HG03280 (cell line): ENCODE data around the gene DIABLO.
"Not testable (repeated sequence)": the region's sequence is repeated elsewhere in the genome, so short reads cannot be mapped to it uniquely, and the experiment has no call there.

Source experiments
- ATAC-seq: cut with Tn5 transposase; IDR thresholded peaks from one replicate; pipeline ENCODE4 v1.9.1; 2021; ENCODE audit warnings: mild to moderate bottlenecking, moderate library complexity; ENCODE audit not compliant: unreplicated experiment

The DIABLO gene

DNA sequence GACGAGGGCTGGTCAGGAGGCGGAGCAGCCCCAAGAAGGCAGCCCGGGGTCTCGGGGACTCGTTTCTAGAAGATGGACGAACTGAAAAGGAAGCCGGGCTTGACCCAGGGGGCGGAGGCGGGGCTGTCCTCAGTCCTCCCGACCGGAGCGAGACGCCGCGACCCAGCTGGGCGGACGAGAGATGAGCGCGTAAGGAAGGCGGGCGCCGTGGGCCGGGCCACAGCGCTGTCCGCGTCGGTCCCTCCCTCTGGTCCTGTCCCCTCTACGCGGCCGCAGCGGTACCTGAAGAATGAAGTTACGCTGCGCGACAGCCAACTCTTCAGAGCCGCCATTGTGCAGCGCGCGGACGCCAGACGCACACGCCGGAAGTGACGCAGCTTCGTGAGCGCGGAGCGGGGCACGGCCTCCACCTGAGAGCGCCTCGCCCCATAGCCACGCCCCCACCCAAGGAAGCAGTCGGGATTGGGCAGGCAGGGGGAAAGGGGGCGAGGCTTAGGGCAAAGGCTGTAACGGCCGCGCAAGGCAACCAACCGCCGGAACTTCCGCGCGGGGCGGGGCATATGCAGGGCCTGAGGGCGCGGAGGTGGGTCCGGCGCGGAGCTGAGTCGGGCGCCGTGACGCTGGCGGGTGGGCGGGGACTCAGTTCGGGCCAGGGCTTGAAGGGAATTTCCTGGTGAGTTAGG, at the start of gene DIABLO:
DIABLO (minus strand) TSS at position 370 of the 683 bp plus-strand sequence; CDS start at position 332, 38 bp downstream.
- peak; percentile 91 for ATAC-seq

DNA sequence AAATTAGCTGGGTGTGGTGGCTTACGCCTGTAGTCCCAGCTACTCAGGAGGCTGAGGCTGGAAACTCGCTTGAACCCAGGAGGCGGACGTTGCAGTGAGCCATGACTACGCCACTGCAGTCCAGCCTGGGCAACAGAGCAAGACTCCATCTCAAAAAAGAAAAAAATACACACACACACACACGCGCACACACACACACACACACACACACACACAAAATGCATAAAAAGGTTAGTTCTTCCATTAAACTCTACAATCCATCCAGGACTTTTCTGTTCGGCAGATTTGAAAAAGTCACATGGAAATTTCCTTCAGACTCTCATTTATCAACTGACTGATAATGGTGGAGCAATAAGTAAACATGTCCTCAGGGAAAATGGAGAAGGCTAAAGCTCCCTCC, 49.6 kb upstream of the DIABLO start:
- ATAC-seq, result no peak

DNA sequence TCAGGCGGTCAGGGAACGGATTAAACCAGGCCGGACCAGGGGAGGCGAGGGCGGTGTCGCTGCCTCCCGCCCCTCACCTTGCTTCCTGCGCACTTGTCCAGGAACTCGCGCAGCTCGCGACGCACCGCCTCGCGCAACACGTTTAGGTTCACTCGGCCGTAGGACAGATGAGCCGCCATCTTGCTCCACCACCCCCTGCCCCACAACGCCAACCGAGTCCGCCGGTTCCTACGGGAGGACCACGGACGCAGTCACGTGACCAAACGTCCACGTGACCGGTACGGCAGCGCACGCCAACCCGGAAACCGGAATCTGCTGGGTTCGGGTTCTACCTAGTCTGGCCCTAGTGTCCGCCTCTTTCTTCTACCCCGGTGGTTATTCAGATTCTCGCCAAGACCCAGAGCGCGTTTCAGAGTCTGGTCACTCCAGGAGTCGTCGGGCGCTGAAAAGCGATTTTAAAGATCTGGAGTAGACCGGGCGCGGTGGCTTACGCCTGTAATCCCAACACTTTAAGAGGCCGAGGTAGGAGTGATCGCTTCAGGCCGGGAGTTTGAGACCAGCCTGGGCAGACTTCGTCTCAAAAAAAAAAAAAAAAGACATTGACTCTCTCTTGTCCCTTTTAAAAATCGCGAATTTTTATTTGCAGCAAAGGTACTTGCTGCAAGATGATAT, 40.5 kb upstream of the DIABLO start, which contains the start of gene VPS33A:
VPS33A (minus strand) TSS at position 265 of the 672 bp plus-strand sequence; CDS start at position 179, 86 bp downstream.
- peak; percentile 87 for ATAC-seq

DNA sequence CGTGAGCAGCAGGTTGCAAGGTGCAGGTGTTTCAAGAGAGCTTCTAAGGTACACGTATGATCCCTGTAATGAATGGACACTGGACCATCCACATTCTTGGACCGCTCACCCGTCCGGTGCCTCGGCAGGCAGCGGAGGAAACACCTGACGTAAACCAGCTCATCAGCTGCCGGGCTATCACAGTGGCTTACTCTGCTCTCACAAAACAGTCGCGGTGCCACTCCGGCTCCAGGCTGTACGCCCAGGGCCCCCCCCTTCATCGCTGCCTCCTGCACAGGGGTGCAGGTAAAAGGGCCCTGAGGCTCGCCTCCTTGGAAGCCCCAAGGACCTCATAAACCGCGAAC, 40.0 kb upstream of the DIABLO start:
- peak; percentile 31 for ATAC-seq

DNA sequence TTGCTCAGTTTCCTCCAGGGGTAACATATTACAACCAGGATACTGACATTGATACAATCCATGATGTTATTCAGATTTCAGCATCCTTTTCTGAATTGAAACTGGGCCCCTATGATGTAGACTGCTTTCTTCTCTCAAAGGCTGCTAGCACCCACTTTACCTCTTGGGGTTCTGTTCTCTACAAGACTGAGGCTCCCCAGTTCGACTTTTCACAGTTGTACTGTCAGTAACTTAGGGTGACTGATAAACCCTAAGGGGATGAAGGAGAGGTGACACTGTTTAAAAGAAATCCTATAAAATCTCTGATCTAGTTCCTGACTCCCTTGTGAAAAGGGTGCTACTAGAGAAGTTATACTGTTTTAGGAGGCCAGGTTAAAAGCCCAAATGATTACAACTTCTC, 39.6 kb upstream of the DIABLO start:
- no peak for ATAC-seq

DNA sequence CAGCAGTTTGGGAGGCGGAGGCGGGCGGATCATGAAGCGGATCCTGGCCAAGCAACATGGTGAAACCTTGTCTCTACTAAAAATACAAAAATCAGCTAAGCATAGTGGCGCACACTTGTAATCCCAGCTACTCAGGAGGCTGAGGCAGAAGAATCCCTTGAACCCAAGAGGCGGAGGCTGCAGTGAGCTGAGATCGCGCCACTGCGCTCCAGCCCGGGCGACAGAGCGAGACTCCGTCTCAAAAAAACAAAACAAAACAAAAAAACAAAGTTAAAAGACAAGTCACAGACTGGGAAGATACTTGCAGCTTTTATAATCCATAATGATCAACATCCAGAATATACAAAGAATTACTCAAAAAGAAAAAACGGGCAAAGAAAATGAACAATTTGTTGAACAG, 34.9 kb upstream of the DIABLO start:
- ATAC-seq, result not testable (repeated sequence)

DNA sequence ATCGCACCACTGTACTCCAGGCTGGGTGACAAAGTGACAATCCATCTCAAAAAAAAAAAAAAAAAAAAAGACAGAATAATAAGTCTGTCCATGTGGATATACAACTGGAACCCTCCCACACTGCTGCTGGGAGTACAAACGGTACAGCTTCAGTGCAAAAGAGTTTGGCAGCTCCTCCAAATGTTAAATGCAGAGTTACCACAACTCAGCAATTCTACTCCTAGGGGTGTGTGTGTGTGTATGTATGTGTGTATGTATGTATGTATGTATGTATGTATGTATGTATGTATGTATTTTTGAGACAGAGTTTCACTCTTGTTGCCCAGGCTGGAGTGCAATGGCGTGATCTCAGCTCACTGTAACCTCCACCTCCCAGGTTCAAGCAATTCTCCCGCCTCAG, 33.1 kb upstream of the DIABLO start:
- not testable (repeated sequence) for ATAC-seq

DNA sequence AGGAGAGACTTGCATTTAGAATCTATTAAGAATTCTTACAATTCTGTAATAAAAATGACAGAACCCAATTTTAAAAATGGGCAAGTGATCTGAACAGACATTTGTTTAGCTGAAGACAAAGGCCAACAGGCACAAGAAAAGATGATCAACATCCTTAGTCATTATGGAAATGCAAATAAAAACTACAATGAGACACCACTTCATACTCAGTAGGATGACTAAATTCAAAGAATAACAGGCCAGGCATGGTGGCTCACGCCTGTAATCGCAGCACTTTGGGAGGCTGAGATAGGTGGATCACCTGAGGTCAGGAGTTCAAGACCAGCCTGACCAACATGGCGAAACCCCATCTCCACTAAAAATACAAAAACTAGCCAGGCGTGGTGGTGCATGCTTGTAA, 32.6 kb upstream of the DIABLO start:
- not testable (repeated sequence) for ATAC-seq

DNA sequence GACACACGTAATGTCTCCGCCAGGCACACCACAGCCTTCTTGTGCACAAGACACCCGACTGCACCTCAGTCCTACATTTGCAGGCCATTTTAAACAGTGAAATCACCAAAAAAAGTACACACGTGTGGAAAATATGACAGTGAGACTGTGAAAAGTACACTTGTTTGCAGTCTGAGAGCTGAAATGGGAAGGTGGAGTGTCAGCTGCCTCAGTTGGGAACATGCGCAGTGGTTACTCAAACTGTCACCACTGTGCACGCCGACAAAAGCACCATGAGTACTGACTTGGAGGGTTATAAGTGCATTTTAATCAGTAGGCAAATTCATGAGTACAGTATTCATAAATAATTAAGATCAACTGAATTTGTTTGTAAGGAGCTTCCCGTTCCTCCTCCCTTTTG, 24.7 kb upstream of the DIABLO start:
- ATAC-seq, result no peak

DNA sequence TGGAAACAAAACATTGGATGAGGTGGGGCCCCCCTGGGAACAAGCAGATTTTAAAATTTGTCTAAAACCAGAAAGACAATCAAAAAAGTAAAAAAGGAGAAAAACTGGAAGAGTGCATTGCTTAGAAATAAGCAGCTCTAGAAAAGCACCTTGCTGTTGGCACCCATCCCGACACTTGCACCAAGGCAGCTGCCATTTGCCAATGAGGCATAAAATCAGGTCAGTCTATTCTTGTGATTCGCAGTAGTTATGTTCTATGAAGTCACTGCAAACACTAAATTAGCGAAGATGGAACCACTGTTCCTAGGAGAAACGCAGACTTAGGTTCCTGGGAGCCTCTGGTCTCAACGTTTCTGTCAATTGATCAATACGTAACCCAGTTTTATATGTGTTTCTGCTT, 24.2 kb upstream of the DIABLO start:
- ATAC-seq, result no peak

DNA sequence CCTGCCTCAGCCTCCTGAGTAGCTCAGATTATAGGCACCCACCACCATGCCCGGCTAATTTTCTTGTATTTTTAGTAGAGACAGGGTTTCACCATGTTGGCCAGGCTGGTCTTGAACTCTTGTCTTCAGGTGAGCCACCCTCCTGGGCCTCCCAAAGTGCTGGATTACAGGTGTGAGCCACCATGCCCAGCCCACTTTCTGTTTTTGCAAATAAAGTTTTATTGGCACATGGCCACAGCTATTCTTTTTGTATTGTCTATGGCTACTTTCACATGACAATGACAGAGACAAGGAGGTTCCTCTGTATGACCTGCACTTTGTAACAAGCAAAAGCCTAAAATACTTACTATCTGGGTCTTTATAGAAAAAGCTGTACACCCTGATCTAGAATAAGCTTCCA, 19.7 kb upstream of the DIABLO start:
- ATAC-seq, result no peak

DNA sequence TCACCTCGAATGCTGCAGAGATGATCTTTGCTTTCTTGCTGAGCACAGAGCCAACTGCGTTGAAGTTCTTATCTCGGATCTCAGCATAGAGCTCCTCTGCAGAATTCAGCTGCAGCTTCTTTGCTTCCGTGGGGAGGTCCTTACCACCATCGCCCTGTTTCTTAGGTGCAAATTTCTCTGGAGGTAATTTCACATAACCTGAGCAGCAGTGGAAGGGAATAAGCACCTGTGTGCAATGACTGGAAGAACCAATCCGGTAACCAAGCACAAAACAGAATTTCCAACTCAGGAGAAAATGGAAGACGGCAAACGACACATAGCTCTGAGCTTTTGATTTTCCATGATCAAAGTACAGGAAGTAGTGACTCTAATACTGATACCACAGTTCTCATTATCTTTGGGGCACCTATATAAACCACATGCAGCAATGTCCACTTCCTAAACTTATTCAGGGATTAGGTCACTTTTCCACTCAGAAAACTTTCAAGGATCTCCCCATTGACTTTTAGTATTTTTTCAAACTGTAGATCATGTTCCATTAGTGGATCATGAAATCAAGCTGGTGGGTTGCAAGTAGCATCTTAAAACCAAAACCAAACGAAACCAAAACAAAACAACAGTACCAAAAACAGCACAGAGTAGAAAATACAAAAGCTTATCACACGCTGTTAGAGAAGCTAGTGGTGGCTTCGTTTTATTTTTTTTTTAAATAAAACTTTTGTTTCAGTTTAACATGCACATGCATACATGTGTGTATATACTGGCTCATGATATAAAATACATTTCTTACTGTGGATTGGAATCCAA, 18.9 kb upstream of the DIABLO start:
- no peak for ATAC-seq

DNA sequence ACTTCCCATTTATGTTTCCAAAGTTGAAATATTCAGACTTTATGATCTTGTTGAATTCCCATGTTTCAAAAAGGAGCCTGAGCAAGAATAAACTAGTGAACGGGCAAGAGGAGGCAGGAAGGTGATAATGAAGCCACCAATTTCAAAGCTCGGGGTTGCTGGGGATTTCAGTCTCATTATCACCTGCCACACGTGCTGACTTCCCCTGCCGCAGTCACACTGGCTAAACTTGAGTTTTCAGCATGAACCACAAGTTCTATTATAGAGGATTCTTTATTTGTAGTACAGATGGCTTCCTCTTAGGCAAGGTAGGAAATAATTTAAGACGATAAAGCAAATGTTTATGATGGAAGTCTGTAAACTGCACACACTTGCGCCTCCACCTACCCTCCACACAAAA, 18.1 kb upstream of the DIABLO start:
- ATAC-seq, result no peak

DNA sequence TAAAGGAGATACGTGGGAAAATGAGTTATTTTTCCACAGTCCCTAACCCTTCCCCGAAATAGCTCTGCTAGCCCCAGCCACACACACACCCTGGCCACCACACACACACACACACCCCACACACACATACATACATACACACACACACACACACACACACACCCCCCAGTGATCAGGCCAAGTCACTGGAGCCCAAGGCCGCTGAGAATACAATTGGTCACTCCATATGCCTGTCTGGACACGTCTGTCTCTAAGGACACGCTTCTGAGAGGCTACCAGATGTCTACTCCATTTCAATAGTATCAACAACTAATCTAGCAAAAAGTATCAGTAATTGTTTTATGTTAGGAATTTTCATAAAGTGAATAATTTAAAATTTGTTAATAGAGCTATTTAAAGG, 13.0 kb upstream of the DIABLO start:
- ATAC-seq, result no peak

DNA sequence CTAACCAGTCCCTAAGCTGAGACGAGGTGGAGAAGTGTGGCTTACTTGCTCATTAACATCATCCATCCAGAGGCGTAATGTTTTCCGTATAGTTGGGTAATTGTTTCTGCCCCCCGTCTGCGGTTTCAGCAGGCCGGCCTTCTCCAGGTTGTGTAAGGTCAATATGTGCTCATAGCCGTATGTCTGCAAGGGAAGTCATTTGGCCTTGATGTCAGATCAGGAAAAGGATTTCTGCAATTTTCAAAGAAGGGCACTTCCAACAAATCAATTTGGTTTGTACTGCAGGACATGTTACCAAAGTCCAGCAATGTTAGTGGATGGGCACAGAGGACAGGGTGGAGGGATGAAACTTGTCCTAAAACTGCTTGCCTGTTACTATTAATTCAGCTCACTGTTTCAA, 9.9 kb upstream of the DIABLO start:
- ATAC-seq, result no peak

DNA sequence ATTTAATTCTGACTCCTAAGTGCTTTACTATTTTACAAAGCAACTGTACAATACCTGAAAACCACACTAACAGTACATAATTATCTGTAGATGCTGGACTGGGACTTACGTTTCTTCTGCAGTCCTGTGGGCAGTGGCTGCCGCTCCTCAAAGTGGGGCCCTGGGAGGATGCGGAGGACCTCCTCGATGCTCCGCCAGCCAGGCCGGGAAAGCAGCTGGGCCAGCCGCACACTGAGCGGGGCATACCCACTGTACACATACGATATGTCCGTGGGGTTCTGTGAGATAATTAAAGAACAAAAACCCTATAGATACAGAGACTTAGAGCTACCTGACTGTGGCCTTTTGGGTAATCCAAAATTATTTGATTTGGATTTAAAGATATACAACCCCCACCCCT, 6.8 kb upstream of the DIABLO start:
- no peak for ATAC-seq

DNA sequence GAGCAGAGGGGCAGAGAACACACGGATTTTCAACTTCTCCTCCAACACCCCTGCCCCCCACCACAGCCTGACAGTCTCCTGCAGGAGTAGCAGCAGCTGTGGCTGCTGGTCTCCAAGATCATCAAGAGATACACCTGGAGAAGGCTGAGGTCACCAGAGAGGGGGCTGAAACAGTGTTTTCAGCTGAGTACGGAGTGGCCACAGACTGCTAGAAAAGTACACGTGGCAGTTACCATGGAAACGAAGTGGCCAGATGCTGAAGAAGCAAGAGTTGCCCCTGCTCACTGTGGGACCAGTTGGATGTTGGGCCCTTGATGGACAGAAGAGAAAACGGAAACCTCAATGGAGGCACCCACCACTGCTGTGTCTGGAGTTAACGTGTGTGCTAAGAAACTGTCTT, 4.9 kb upstream of the DIABLO start:
- no peak for ATAC-seq

DNA sequence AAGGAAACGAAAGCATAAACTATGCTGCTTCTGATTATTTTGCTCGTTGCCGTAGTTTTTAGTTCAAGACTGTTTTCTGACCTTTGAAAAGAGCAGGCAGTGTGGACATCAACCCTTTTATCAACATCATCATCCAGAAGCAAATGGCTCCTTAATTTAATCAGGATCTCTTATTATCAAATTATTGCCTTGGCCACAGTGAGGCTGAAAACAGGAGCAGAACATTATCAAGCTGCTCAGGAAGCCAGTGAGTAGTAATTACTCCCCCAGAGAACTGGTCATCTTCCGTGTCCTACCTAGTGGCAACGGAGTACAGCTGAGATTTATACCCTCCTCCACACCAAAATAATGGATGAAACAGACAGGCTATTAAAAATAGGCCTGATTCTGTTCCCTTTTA, 2.2 kb upstream of the DIABLO start:
- ATAC-seq, result no peak

DNA sequence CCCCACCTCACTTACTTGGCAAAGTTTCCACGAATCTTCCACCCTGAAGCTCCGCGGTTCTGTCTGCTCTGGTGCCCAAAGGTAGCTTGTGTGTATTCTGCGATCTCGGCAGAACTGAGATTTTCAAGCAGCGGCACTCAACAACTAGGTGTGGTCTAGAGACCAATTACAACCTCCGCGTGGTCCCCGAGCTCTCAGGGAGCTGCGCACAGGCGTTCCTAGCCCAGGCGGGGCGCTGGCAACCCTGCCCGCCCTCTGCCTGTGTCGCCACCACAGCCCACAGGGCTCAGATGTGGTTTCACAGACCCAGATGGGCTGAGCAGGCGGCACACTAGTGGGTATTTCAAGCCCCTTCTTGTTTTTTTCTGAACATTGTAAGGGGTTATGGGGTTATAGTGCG, 1.5 kb upstream of the DIABLO start:
- ATAC-seq, result no peak

DNA sequence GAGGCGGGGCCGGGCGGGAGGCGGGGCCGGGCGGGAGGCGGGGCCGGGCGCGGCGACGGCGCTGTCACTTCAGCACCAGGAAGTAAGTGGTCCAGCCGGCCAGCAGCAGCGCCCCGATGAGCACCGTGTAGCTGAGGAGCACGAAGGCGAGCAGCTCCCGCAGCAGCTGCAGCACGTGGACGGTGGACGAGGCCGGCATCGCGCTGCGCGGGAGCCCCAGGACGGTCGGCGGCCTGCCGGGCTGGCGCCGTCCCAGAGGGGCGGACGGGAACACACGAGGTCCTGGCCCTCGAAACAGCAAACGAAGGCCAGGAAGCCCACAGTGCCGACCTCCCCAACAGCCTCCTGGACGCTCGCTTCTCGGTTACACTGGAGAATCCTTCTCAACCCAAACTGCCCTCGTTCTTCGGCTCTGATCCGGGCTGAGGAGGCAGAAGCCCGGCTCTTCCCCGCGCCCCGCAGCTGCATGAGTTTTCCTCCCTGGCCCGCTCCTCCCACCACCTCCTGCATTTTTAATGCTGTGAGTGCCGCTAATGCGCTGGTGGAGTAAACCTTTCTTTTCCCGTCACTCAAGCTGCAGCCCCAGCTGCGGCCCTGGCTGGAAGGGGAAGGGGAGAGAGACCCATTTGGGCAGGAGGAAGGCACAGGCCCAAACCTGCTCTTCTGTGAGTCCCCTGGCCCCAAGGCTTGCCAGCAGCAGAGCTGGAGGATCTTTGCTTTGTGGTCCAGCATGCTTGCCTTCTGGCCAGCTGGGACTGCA, 694 bp upstream of the DIABLO start:
- no peak for ATAC-seq

DNA sequence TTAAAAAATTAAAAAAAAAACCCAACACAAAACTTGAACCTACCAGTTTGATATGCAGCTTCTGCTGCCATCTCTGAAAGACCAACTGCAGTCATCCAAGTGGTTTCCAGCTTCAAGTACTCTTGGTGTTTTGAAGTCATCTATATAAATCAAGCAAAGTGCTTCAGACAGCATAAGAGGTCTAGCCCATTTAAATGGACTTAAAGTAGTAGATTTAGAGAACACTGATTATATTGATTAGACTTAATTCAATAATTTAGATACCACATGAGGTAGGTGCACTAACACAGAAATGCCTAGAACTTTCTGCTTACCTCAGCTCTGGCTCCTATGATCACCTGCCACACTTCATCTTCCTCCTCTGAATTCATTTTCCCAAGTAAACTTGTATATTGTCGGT, 9.4 kb downstream of the DIABLO start:
- no peak for ATAC-seq
